ENCODE data around the gene TNFSF11. TPM values are rescaled to one million over a fixed set of nuclear protein-coding genes. Genes with fewer than 3 reads are reported as not detected.

Gene TNFSF11
- total and polyA plus RNA-seq, 7 donors = 1.8 TPM; not detected in 6

DNA sequence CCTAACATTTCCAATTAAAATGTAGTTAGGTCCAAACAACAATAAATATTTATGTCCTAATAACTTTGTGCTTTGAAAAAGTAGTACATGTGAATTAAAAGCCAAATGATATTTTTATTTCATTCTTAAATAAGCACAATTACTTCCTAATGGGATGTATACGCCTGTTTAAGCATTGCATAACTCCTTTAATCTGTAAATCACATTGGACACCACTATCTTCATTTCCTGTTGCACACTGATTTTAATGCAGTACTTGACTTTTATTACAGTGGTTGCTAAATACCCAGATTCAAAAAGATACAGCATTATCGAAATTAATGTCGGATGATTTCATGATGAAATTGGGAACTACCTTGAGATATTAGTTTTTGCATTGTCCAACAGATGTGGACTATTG lies 70.9 kb downstream of the TNFSF11 start:
- WGBS, 2 donors = 86 to 93% methylated on average over 3 of the region's 3 CpGs
- Histone ChIP-seq H3K9me3 (no peaks in the 10 kb centered on the region), H3K4me3 (no peak overlapping the region), H3K36me3 (no peaks in the 10 kb centered on the region), H3K27ac (no peak overlapping the region), H3K27me3 (no peaks in the 10 kb centered on the region), H3K4me1 (no peaks in the 10 kb centered on the region)
- no peak for DNase-seq
- TF ChIP-seq POLR2A (IDR thresholded peaks at IDR 0.05) (no peak), EP300 (IDR thresholded peaks at IDR 0.05) (no peak), POLR2AphosphoS5 (IDR thresholded peaks at IDR 0.05) (no peak)
- TF ChIP-seq, protein P1, sequence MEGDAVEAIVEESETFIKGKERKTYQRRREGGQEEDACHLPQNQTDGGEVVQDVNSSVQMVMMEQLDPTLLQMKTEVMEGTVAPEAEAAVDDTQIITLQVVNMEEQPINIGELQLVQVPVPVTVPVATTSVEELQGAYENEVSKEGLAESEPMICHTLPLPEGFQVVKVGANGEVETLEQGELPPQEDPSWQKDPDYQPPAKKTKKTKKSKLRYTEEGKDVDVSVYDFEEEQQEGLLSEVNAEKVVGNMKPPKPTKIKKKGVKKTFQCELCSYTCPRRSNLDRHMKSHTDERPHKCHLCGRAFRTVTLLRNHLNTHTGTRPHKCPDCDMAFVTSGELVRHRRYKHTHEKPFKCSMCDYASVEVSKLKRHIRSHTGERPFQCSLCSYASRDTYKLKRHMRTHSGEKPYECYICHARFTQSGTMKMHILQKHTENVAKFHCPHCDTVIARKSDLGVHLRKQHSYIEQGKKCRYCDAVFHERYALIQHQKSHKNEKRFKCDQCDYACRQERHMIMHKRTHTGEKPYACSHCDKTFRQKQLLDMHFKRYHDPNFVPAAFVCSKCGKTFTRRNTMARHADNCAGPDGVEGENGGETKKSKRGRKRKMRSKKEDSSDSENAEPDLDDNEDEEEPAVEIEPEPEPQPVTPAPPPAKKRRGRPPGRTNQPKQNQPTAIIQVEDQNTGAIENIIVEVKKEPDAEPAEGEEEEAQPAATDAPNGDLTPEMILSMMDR (IDR thresholded peaks at IDR 0.05) = no peak
- intact Hi-C loops (cut with DNase I) = no loop called here

DNA sequence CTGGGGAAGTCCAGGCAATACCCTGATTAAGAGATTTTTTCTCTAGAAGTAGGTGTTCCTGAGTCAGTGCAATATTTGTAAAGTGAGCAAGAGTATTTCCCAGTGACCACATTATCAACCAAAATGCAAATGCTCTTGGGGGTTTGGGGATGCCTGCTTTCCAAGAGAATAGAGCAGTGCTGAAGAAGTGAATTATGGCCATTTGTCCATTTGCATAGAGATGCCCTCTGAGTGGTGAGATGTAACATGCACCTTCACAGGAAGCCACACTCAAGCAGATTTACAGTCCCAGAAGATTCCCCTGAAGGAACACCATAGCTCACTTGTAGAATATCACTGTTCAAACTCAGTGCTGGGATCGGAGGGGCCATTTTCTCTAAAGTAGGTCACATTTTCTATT lies 71.8 kb downstream of the TNFSF11 start:
- H3K27ac ChIP-seq = no peak overlapping the region
- no peaks in the 10 kb centered on the region for H3K9me3 ChIP-seq
- 89 to 93% methylated on average over 1 of the region's 1 CpG for WGBS, 2 donors
- no peaks in the 10 kb centered on the region for H3K4me1 ChIP-seq
- TF ChIP-seq EP300 (IDR thresholded peaks at IDR 0.05) = no peak
- TF ChIP-seq POLR2A (IDR thresholded peaks at IDR 0.05) = no peak
- TF ChIP-seq POLR2AphosphoS5 (IDR thresholded peaks at IDR 0.05) = no peak
- TF ChIP-seq, protein P1 (IDR thresholded peaks at IDR 0.05) = no peak
- no peaks in the 10 kb centered on the region for H3K27me3 ChIP-seq
- no peak overlapping the region for H3K4me3 ChIP-seq
- no peaks in the 10 kb centered on the region for H3K36me3 ChIP-seq
- DNase-seq = no peak
- intact Hi-C loops (cut with DNase I) = no loop called here

DNA sequence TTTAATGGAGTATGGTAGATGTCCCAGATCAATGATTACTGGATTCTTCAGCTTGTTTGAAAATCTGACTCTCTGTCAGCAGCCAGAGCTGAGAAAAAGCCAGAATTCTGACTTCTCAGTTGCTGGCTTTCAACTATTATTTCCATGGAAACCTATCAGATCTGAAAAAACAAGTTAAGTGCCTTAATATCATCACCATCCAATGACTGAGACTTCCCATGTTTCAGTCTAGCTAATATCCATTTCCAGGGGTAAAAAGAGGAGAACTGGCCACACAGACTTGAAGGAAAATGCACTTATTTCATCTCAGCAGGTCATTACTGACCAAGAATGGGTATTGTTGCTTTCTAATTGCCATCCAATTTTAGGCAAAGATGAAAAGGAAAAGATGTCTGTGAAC lies 75.2 kb downstream of the TNFSF11 start:
- no peaks in the 10 kb centered on the region for H3K27me3 ChIP-seq
- no peak for TF ChIP-seq POLR2A (IDR thresholded peaks at IDR 0.05)
- TF ChIP-seq EP300 (IDR thresholded peaks at IDR 0.05) = no peak
- TF ChIP-seq, protein P1 (IDR thresholded peaks at IDR 0.05) = no peak
- no peak for TF ChIP-seq POLR2AphosphoS5 (IDR thresholded peaks at IDR 0.05)
- H3K4me3 ChIP-seq = no peak overlapping the region
- intact Hi-C loops (cut with DNase I) = no loop called here
- H3K9me3 ChIP-seq = no peaks in the 10 kb centered on the region
- H3K4me1 ChIP-seq = no peaks in the 10 kb centered on the region
- H3K27ac ChIP-seq = no peak overlapping the region
- H3K36me3 ChIP-seq = no peaks in the 10 kb centered on the region
- DNase-seq = no peak

DNA sequence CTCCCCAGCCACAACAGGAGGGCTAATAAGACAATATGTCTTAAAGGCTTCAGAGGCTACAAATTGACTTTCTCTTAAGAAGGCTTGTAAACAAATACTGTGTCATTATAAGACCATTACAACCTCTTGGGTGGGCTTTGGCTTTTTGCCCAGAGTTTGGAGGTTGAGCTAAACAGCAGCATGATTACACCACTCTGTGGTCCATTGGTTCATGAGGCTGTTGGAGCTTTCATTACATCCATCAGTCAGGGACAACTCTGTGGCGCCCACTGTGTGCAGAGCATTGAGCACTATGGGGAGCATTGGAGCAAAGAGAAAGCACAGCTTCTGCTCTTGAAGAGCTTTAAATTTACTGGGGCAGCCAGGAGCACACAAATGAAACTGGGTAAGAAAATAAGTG lies 75.9 kb downstream of the TNFSF11 start:
- intact Hi-C loops (cut with DNase I) = no loop called here
- no peak for DNase-seq
- H3K27ac ChIP-seq = no peak overlapping the region
- TF ChIP-seq POLR2AphosphoS5 (IDR thresholded peaks at IDR 0.05) = no peak
- no peak for TF ChIP-seq POLR2A (IDR thresholded peaks at IDR 0.05)
- TF ChIP-seq EP300 (IDR thresholded peaks at IDR 0.05) = no peak
- TF ChIP-seq, protein P1 (IDR thresholded peaks at IDR 0.05) = no peak
- no peaks in the 10 kb centered on the region for H3K36me3 ChIP-seq
- H3K9me3 ChIP-seq = no peaks in the 10 kb centered on the region
- no peaks in the 10 kb centered on the region for H3K27me3 ChIP-seq
- 92 to 97% methylated on average over 1 of the region's 1 CpG for WGBS, 2 donors
- no peak overlapping the region for H3K4me3 ChIP-seq
- H3K4me1 ChIP-seq = no peaks in the 10 kb centered on the region

DNA sequence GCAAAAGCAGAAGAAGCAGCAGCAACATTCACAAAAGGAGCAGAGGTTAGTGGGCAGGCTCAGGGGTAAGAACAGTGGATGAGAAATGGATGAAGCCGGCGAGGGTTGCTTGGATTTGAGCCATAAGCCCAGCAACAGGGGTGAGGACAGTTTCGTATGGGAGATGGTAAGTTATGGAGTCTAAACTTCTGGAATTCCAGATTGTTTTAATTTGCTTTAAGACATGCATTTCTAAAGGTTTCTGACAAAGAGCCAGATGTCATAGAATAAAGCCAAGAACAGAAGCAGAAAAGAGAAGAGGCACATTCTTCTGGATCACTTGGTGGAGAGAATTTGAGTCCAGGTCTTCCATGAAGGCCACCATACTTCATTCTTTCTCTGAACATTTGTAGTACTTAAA lies 76.6 kb downstream of the TNFSF11 start:
- H3K9me3 ChIP-seq = no peaks in the 10 kb centered on the region
- 71 to 83% methylated on average over 3 of the region's 3 CpGs for WGBS, 2 donors
- H3K36me3 ChIP-seq = no peaks in the 10 kb centered on the region
- no peak overlapping the region for H3K4me3 ChIP-seq
- intact Hi-C loops (cut with DNase I) = no loop called here
- no peak overlapping the region for H3K27ac ChIP-seq
- TF ChIP-seq EP300 (IDR thresholded peaks at IDR 0.05) = no peak
- TF ChIP-seq, protein P1 (IDR thresholded peaks at IDR 0.05) = no peak
- no peak for TF ChIP-seq POLR2AphosphoS5 (IDR thresholded peaks at IDR 0.05)
- no peak for TF ChIP-seq POLR2A (IDR thresholded peaks at IDR 0.05)
- DNase-seq = no peak
- H3K4me1 ChIP-seq = no peaks in the 10 kb centered on the region
- no peaks in the 10 kb centered on the region for H3K27me3 ChIP-seq
